ENCODE measurements around the gene RTRAF.

RTRAF gene

GRCh38 chr14:52018252-52018651 lies 28.9 kb downstream of the RTRAF start:
- Histone ChIP-seq H3K79me2 (ENCODE audit: low read length) (no peaks in the 10 kb centered on the region), H2AFZ (ENCODE audit: low read depth, low read length) (no peak overlapping the region), H3K9me3 (ENCODE audit: insufficient read depth, low read length) (no peaks in the 10 kb centered on the region), H3K9ac (ENCODE audit: low read length) (no peak overlapping the region), H3K27me3 (ENCODE audit: low read depth, low read length) (no peaks in the 10 kb centered on the region), H4K20me1 (ENCODE audit: insufficient read depth, low read length) (no peaks in the 10 kb centered on the region), H3K4me3 (ENCODE audit: low read length) (no peak overlapping the region), H3K4me2 (ENCODE audit: low read length) (no peak overlapping the region), H3K4me1 (ENCODE audit: low read length) (peaks cover 22% of the 10 kb centered on the region), H3K36me3 (replicated peaks; ENCODE audit: low read depth, low read length) (no peaks in the 10 kb centered on the region), H3K27ac (ENCODE audit: low read length) (no peak overlapping the region)
- TF ChIP-seq CTCF (IDR thresholded peaks at IDR 0.05; ENCODE audit: low read depth, low read length), result no peak
- no peak for TF ChIP-seq EZH2phosphoT487 (IDR thresholded peaks at IDR 0.05; ENCODE audit: low read depth)

GRCh38 chr14:52018970-52019369 lies 29.6 kb downstream of the RTRAF start:
- Histone ChIP-seq H3K4me1 (ENCODE audit: low read length) (peaks cover 22% of the 10 kb centered on the region), H3K36me3 (replicated peaks; ENCODE audit: low read depth, low read length) (peaks cover 5% of the 10 kb centered on the region), H3K9me3 (ENCODE audit: insufficient read depth, low read length) (no peaks in the 10 kb centered on the region), H2AFZ (ENCODE audit: low read depth, low read length) (no peak overlapping the region), H3K27ac (ENCODE audit: low read length) (no peak overlapping the region), H4K20me1 (ENCODE audit: insufficient read depth, low read length) (no peaks in the 10 kb centered on the region), H3K4me3 (ENCODE audit: low read length) (no peak overlapping the region), H3K9ac (ENCODE audit: low read length) (no peak overlapping the region), H3K79me2 (ENCODE audit: low read length) (no peaks in the 10 kb centered on the region), H3K4me2 (ENCODE audit: low read length) (no peak overlapping the region), H3K27me3 (ENCODE audit: low read depth, low read length) (no peaks in the 10 kb centered on the region)
- TF ChIP-seq EZH2phosphoT487 (IDR thresholded peaks at IDR 0.05; ENCODE audit: low read depth) (no peak), CTCF (IDR thresholded peaks at IDR 0.05; ENCODE audit: low read depth, low read length) (no peak)

GRCh38 chr14:52020161-52020714 lies 30.9 kb downstream of the RTRAF start:
- Histone ChIP-seq H3K4me2 (ENCODE audit: low read length) (no peak overlapping the region), H3K79me2 (ENCODE audit: low read length) (no peaks in the 10 kb centered on the region), H3K9ac (ENCODE audit: low read length) (no peak overlapping the region), H3K4me1 (ENCODE audit: low read length) (peaks cover 25% of the 10 kb centered on the region), H3K9me3 (ENCODE audit: insufficient read depth, low read length) (no peaks in the 10 kb centered on the region), H2AFZ (ENCODE audit: low read depth, low read length) (no peak overlapping the region), H3K27me3 (ENCODE audit: low read depth, low read length) (no peaks in the 10 kb centered on the region), H3K36me3 (replicated peaks; ENCODE audit: low read depth, low read length) (peaks cover 10% of the 10 kb centered on the region), H4K20me1 (ENCODE audit: insufficient read depth, low read length) (no peaks in the 10 kb centered on the region), H3K4me3 (ENCODE audit: low read length) (no peak overlapping the region), H3K27ac (ENCODE audit: low read length) (no peak overlapping the region)
- no peak for TF ChIP-seq EZH2phosphoT487 (IDR thresholded peaks at IDR 0.05; ENCODE audit: low read depth)
- TF ChIP-seq CTCF (IDR thresholded peaks at IDR 0.05; ENCODE audit: low read depth, low read length), result no peak

GRCh38 chr14:52020866-52021717 lies 31.7 kb downstream of the RTRAF start:
- Histone ChIP-seq H2AFZ (ENCODE audit: low read depth, low read length) (no peak overlapping the region), H3K4me1 (ENCODE audit: low read length) (peaks cover 27% of the 10 kb centered on the region), H3K79me2 (ENCODE audit: low read length) (no peaks in the 10 kb centered on the region), H3K27ac (ENCODE audit: low read length) (no peak overlapping the region), H3K4me2 (ENCODE audit: low read length) (peak overlapping the region; percentile 68), H3K36me3 (replicated peaks; ENCODE audit: low read depth, low read length) (peaks cover 10% of the 10 kb centered on the region), H4K20me1 (ENCODE audit: insufficient read depth, low read length) (no peaks in the 10 kb centered on the region), H3K9me3 (ENCODE audit: insufficient read depth, low read length) (no peaks in the 10 kb centered on the region), H3K4me3 (ENCODE audit: low read length) (peak overlapping the region; percentile 24; the same call in 1 of the 2 replicates), H3K9ac (ENCODE audit: low read length) (no peak overlapping the region), H3K27me3 (ENCODE audit: low read depth, low read length) (no peaks in the 10 kb centered on the region)
- TF ChIP-seq CTCF (IDR thresholded peaks at IDR 0.05; ENCODE audit: low read depth, low read length) (no peak), EZH2phosphoT487 (IDR thresholded peaks at IDR 0.05; ENCODE audit: low read depth) (no peak)

Data from OCI-LY3 (cell line).